Measurements from ENCODE around the gene PTPN14.
"Not testable (repeated sequence)": the region's sequence is repeated elsewhere in the genome, so short reads cannot be mapped to it uniquely, and the experiment has no call there.

PTPN14 gene

GRCh38 chr1:214541693-214542092 lies 9.7 kb downstream of the PTPN14 start:
- no peak for DNase-seq (ENCODE audit: low read depth in 2 of 2)

DNA sequence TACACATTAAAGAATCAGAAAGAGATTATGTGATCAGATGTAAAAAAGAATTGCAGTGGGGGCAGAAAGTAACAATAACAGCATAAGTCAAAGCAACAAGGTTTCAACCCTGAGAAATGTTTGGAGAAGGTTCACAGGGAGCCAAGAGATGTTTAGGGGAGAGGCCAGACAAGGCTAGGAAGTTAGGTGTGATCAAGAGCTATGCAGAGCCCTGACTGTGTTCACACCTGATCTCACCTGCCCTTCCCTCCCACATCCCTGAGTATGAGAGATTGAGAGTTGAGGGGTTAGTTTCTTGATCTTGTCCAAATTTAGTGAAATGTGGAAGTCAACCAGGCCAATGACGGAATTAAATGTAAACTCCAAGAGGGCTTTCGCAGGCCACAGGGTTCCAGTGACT lies 10.2 kb downstream of the PTPN14 start:
- no peak for DNase-seq (ENCODE audit: low read depth in 2 of 2)

- DNase-seq (ENCODE audit: low read depth in 2 of 2) = no peak
These were observed 11.1 kb downstream of the PTPN14 start for GRCh38 chr1:214540324-214540723.

- DNase-seq (ENCODE audit: low read depth in 2 of 2) = no peak
These were observed 12.9 kb downstream of the PTPN14 start for GRCh38 chr1:214538496-214538895.

DNA sequence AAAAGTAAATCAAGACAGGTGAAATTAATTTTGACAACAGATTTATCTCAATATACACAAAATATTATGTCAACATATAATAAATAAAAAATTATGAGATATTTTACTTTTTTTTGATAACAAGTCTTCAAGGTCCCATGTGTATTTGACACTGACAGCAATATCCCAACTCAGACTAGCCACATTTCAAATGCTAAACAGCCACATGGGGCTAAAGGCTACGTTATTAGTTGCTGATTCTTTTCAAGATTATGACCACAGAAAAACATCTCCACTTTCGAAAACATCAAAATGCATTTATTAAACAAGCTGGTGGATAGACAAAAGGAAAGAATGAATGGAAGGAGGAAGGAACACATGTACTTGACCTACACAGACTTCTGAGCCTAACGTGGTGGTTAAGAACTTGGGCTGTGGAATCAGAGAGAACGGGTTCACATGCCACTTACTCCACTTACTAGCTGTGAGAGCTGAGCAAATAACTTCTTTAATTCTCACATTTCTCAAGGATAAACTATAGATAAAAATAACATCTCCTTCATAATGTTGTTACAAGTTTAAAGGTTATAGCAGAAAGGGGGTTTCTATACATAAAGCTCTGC lies 13.4 kb downstream of the PTPN14 start:
- no peak for DNase-seq (ENCODE audit: low read depth in 2 of 2)

- DNase-seq (ENCODE audit: low read depth in 2 of 2) = no peak
These were observed 14.2 kb downstream of the PTPN14 start for GRCh38 chr1:214537219-214537618.

- no peak for DNase-seq (ENCODE audit: low read depth in 2 of 2)
These were observed 19.3 kb downstream of the PTPN14 start for GRCh38 chr1:214532070-214532469.

DNA sequence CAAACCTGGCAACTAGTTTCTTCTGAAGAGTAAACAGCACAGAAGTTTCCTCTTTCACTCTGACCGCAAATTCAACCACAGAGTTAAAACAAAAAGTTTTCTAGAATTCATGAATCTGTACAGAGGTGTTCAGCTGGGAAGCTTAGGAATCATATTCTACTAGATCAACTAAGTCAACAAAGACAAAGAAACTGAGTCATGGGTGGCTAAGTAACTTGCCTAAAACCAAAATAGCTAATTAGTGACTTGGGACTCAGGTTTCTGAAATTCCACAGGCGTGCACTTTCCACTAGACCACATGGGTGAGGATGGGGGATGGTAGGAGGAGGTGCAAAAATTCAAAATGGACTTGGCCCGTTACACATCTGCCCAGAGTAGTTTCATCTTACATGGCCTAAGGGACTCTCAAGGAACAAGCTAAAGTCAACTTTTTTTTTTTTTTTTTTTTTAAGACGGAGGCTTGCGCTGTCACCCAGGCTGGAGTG lies 25.8 kb downstream of the PTPN14 start:
- DNase-seq (ENCODE audit: low read depth in 2 of 2) = no peak

DNA sequence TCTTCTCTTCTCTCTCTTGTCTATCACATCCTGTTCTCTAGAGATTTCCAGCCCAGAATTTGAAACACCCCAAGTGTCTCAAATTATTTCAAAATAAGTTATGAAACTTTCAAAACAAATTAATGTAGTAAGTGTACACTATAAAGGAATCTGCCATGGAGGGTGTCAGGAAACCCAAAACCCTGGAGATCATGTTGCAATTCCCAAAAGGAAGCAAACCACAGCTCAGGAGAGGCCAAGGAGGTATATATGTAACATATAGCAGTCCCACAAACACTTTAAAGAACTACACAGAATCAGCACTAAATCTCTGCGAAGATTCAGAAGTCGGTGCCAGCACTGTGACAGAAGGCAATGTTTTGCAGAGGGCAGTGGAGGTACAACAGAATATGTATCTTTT lies 26.6 kb downstream of the PTPN14 start:
- DNase-seq (ENCODE audit: low read depth in 2 of 2) = no peak

DNA sequence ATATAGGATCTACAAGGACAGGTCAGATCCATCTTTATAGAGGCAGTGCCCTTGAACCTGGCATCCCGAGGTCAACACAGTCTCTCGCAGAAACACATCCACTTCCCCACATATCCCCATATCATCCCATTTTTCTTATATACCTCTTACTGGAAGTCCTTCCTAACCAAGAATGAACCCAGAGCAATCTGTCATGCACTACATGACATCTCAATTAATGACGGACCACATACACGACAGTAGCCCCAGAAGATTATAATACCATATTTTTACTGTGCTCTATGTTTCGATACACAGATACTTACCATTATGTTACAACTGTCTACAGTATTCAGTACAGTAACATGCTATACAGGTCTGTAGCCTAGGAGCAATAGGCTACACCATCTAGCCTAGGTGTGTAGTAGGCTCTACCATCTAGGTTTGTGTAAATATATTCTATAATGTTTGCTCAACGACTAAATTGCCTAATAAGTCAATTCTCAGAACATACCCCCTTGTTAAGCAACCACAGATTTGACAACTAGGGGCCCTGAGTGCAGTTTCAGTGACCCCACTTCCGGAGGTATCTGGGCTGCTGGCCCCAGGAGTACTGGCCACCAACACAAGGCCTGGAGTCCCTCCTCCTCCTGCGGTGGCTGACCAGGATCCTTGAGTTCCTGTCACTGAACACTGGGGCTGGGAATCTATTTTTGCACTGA lies 28.1 kb downstream of the PTPN14 start:
- DNase-seq (ENCODE audit: low read depth in 2 of 2) = no peak

DNA sequence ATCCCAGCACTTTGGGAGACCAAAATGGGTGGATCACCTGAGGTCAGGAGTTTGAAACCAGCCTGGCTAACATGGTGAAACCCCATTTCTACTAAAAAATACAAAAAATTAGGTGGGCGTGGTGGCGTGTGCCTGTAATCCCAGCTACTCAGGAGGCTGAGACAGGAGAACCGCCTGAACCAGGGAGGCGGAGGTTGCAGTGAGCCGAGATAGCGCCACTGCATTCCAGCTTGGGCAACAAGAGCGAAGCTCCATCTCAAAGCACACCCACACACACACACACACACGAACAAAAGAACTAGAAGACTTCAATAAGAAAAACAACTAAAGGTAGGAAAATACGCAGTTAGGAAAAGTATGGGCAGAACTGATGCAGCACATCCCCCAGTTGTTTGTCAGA lies 29.9 kb downstream of the PTPN14 start:
- not testable (repeated sequence) for DNase-seq (ENCODE audit: low read depth in 2 of 2)

DNA sequence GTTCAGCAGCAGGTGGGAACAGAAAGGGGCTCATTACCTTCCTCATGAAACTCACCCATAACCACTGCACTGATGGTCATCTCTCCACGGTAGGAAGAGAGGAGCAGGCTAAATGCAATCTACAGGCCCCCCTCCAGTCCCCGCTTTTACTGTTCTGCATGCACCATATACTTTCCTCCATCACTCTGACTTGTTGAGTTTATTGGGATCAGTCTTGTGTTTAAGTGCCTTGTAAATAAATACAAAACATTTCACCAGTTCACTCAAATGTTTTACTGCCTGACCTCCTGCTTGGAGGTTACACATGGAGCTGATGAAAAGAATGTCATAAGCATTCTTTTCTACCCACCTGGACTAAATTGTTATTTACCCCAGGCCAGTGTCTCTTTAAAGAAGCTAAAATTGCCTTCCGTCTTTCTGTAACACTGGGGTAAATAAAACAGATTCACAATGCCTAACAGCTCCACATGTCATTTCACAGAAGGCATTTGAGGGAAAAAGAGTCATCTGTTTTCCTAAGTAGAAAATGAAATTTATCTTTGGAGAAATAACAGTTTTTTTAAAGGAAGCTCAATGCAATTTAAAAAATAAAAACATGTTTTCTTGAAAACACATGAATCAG lies 30.7 kb downstream of the PTPN14 start:
- no peak for DNase-seq (ENCODE audit: low read depth in 2 of 2)

GRCh38 chr1:214518361-214518760 lies 33.0 kb downstream of the PTPN14 start:
- DNase-seq (ENCODE audit: low read depth in 2 of 2) = no peak

DNA sequence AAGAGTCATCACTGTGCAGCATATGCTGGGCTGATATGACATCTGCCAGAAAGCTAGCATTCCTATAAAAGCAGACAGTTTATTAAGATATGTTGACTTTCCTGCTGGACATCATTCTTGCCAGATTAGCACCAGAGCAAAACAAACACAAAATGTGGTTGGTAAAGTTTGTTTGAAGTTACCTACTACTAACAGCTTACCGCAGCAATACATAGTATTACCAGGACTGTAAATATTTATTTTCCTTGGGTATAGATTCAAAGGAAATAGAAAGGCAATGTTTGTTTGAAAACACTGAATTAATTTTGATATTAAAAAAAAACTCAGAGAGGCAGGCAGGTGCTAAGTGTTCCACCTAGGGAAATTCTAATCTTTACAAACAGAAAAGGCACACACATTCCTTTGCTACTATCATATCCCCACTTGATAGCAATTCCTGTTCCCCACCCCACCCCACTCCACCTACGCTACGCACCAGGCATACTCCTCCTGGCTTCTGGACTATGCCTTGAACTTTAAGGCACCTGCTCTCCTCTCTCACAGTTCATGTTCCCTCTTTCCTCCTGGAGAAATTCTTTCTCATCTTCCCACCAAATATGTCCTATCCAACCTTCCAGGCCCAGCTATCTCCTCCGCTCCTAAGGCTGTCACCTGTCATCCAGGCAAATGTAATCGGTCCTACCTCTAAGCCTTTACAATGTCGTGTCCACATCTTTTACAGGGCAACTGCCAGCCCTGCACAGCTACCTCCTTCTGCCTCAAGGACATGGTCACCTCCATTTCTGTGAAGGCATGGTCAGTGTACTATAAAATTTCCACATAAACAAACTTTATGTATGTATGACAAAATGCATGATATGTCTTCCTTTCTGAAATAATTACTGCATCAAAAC lies 34.7 kb downstream of the PTPN14 start:
- no peak for DNase-seq (ENCODE audit: low read depth in 2 of 2)

DNA sequence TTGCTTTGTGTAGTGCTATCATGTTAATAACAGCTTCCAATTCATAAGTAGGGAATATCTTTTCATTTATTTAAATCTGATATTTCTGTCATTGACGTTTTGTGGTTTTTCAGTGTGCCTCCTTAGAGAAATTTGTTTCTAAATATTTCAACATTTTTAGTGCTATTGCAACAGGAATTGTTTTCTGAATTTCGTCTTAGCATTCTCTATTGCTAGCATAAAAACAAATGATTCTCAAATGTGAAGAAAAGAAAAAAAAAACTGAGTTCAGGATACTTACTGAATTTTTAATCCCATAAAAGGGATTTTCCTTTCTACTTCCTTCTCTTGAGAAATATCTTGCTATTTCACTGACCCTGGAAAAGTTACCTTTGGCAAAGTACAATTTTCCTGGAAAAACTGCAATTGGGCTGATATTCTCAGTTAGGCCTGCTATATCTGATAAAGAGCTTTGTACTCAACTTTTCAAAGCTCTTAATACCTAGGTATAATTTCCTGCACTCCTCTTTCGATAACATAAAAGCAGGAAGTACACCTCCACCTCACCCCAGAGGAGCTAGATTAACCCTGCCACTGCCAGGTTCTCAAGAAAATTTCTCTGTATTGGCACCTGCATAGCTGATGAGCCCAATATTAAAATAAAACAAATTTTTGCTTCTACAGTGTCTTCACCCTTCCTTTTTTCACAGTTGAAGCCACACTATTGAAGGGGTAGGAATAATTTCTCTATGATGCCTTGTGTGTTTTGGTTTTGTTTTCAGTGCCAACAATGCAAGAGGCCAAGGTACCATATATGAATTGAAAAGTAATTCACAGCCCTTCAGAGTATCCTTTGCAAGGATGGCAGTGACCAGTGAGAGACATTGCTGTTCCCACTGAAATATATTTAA lies 35.6 kb downstream of the PTPN14 start:
- DNase-seq (ENCODE audit: low read depth in 2 of 2) = no peak

DNA sequence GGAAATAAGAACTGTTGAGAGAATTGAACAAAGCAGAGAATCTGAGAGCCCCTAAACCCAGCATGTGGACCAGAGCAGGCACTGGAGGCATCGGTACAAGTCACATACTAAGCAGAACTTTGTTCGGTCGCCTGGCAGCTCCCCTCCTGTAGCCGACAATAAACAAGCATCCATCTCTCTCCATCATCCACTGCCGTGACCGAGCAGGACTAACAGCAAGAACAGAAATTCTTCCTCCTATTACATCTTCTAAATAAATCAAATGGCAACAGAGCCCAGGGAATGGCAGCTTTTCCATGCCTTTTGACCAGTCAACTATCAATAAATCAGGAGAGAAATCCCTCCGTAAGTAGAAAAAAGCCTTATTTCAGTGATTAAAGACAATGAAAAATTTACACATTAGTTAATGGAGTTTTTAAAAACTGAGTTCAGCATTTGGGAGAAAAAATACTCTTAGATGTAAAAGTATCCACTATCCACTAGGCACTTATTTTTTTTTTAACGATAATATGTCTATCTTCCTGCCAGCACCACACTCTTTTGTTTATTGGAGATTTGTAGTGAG lies 36.5 kb downstream of the PTPN14 start:
- no peak for DNase-seq (ENCODE audit: low read depth in 2 of 2)

- DNase-seq (ENCODE audit: low read depth in 2 of 2) = no peak
These were observed 37.2 kb downstream of the PTPN14 start for GRCh38 chr1:214514032-214514818.

GRCh38 chr1:214513394-214513793 lies 38.0 kb downstream of the PTPN14 start:
- DNase-seq (ENCODE audit: low read depth in 2 of 2) = no peak

- no peak for DNase-seq (ENCODE audit: low read depth in 2 of 2)
These were observed 39.8 kb downstream of the PTPN14 start for GRCh38 chr1:214511639-214511998.
